SU-DHL-6 (cell line): ENCODE data around the gene CDKL1.

ENCODE experiments used
- H2AFZ ChIP-seq: fragments of 200-600 bp; sonication (generic); 2 replicates; pipeline ENCODE4 v1.6.1; 2014; ENCODE audit warnings: low read depth, mild to moderate bottlenecking, moderate library complexity, mixed read lengths, antibody characterized with exemption, low read length; ENCODE audit not compliant: severe bottlenecking
- H3F3A ChIP-seq: fragments of 200-600 bp; shearing (Covaris generic); 2 replicates; pipeline ENCODE4 v1.6.0; 2016; ENCODE audit warnings: antibody characterized with exemption, mild to moderate bottlenecking; ENCODE audit not compliant: insufficient read depth
- H3K27ac ChIP-seq: fragments of 200-600 bp; sonication (generic); 2 replicates; pipeline ENCODE4 v1.5.1; 2016; ENCODE audit warnings: low read depth, mild to moderate bottlenecking, low read length, moderate library complexity, mixed read lengths
- H3K27me3 ChIP-seq: fragments of 200-600 bp; sonication (generic), shearing (Covaris generic); 2 replicates; pipeline ENCODE4 v1.6.0; 2014; ENCODE audit warnings: mild to moderate bottlenecking, low read length
- H3K36me3 ChIP-seq: fragments of 200-600 bp; sonication (generic); 2 replicates; pipeline ENCODE4 v1.6.1; 2014; ENCODE audit warnings: mild to moderate bottlenecking, low read length, mixed read lengths
- H3K4me2 ChIP-seq: fragments of 300-600, 200-600 bp; shearing (Covaris generic), sonication (generic); 2 replicates; pipeline ENCODE4 v1.6.0; 2014; ENCODE audit warnings: low read length, low read depth, mild to moderate bottlenecking; ENCODE audit not compliant: poor library complexity, severe bottlenecking
- H3K4me3 ChIP-seq: fragments of 200-600 bp; sonication (generic); 2 replicates; pipeline ENCODE4 v1.5.1; 2014; ENCODE audit warnings: antibody characterized with exemption, low read length, mild to moderate bottlenecking, mixed read lengths; ENCODE audit not compliant: insufficient read depth, poor library complexity, severe bottlenecking
- H3K79me2 ChIP-seq: fragments of 200-600 bp; sonication (generic); 2 replicates; pipeline ENCODE4 v1.6.1; 2014; ENCODE audit warnings: mild to moderate bottlenecking, low read length, moderate library complexity; ENCODE audit not compliant: insufficient read depth
- H3K9ac ChIP-seq: fragments of 200-600 bp; sonication (generic); 2 replicates; pipeline ENCODE4 v1.7.0; 2014; ENCODE audit warnings: mild to moderate bottlenecking, low read length
- H3K9me2 ChIP-seq: fragments of 200-600 bp; sonication (generic); replicated peaks from 2 replicates; pipeline ENCODE4 v1.6.1; 2014; ENCODE audit warnings: low read length; ENCODE audit not compliant: insufficient read depth
- H3K9me3 ChIP-seq: fragments of 200-600 bp; sonication (generic); 2 replicates; pipeline ENCODE4 v1.6.1; 2014; ENCODE audit warnings: low read length, mixed read lengths; ENCODE audit not compliant: insufficient read depth
- H4K20me1 ChIP-seq: fragments of 200-600 bp; sonication (generic); 2 replicates; pipeline ENCODE4 v1.6.1; 2014; ENCODE audit warnings: low read depth, mild to moderate bottlenecking, antibody characterized with exemption, low read length, moderate library complexity, mixed read lengths
- EZH2phosphoT487 ChIP-seq: fragments of 200-600 bp; sonication (generic), shearing (Covaris generic); conservative IDR thresholded peaks from 2 replicates; pipeline ENCODE4 v1.6.1; 2018; ENCODE audit warnings: mild to moderate bottlenecking, antibody characterized with exemption, low read length, moderate library complexity, mixed read lengths
- TF ChIP-seq, protein P1 (sequence below): fragments of 200-600 bp; sonication (generic); IDR thresholded peaks from one replicate; pipeline ENCODE4 v1.5.1; 2017; ENCODE audit warnings: antibody characterized with exemption, mild to moderate bottlenecking, low read length, moderate library complexity; ENCODE audit not compliant: insufficient read depth, poor library complexity, severe bottlenecking

The CDKL1 gene

DNA sequence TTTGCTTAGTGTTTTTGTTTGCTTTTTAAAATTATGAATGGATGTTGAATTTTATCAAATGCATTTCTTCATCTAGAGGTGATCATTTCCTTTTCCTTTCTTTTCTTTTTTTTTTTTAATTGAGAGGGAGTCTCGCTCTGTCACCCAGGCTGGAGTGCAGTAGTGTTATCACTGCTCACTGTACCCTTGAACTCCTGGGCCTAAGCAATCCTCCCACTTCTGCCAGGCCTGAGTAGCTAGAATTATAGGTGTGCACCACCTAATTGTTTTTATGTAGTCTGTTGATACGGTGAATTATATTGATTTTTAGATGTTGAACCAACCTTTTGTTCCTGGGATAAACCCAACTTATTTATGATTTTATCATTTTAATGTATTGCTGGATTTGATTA, 1.5 kb upstream of the CDKL1 start:
- Histone ChIP-seq H3K9ac (no peak overlapping the region), H2AFZ (no peak overlapping the region), H3K4me2 (no peak overlapping the region), H3K27ac (no peak overlapping the region), H3K9me2 (no peaks in the 10 kb centered on the region), H3K9me3 (no peaks in the 10 kb centered on the region), H3F3A (peaks cover 7% of the 10 kb centered on the region; the same call in 1 of the 2 replicates), H3K36me3 (no peaks in the 10 kb centered on the region), H3K79me2 (no peaks in the 10 kb centered on the region), H3K4me3 (no peak overlapping the region), H4K20me1 (no peaks in the 10 kb centered on the region), H3K27me3 (no peaks in the 10 kb centered on the region)
- no peak for TF ChIP-seq EZH2phosphoT487
- TF ChIP-seq, protein P1, sequence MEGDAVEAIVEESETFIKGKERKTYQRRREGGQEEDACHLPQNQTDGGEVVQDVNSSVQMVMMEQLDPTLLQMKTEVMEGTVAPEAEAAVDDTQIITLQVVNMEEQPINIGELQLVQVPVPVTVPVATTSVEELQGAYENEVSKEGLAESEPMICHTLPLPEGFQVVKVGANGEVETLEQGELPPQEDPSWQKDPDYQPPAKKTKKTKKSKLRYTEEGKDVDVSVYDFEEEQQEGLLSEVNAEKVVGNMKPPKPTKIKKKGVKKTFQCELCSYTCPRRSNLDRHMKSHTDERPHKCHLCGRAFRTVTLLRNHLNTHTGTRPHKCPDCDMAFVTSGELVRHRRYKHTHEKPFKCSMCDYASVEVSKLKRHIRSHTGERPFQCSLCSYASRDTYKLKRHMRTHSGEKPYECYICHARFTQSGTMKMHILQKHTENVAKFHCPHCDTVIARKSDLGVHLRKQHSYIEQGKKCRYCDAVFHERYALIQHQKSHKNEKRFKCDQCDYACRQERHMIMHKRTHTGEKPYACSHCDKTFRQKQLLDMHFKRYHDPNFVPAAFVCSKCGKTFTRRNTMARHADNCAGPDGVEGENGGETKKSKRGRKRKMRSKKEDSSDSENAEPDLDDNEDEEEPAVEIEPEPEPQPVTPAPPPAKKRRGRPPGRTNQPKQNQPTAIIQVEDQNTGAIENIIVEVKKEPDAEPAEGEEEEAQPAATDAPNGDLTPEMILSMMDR: no peak

DNA sequence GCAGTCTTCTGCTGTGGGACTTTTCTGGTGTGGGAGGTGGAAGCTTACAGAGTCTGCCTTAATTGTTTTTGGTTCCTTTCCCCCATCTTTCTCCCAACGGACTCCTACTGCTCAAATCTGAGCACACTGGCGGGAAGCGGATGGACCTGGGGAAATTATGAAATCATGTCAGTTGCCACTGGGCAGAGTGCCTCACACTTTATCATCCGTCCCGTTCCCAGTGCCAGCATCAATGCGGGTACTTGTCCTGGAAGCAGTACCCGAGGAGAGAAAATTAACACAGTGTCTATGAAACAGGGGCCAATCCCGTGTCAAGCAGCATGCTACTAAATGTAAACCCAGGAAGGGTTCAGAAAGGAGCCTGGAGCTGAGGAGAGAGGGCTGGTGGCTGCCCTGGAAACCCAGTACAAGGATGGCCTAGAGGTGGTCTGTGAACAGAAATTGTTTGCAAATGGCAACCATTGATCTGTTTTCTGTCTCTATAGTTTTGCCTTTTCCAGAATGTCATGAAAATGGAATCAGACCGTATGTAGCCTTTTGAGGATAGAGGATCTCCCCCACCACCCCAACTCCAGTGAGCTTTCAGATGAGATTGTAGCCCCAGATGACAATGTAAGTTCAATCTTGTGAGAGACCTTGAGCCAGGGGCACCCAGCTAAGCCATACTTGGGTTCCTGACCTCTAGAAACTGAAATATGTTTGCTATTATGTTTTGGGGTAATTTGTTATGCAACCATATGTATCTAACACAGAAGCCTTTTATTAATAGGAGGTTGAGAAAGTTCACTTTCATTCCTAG, 908 bp upstream of the CDKL1 start:
- Histone ChIP-seq H3K27me3 (no peaks in the 10 kb centered on the region), H3F3A (peaks cover 7% of the 10 kb centered on the region; the same call in 1 of the 2 replicates), H3K27ac (no peak overlapping the region), H3K9me3 (no peaks in the 10 kb centered on the region), H3K9ac (no peak overlapping the region), H3K9me2 (no peaks in the 10 kb centered on the region), H3K4me2 (peak overlapping the region; percentile 58), H2AFZ (peak overlapping the region; percentile 88), H3K36me3 (no peaks in the 10 kb centered on the region), H3K79me2 (no peaks in the 10 kb centered on the region), H3K4me3 (no peak overlapping the region), H4K20me1 (no peaks in the 10 kb centered on the region)
- TF ChIP-seq, protein P1: no peak
- no peak for TF ChIP-seq EZH2phosphoT487

DNA sequence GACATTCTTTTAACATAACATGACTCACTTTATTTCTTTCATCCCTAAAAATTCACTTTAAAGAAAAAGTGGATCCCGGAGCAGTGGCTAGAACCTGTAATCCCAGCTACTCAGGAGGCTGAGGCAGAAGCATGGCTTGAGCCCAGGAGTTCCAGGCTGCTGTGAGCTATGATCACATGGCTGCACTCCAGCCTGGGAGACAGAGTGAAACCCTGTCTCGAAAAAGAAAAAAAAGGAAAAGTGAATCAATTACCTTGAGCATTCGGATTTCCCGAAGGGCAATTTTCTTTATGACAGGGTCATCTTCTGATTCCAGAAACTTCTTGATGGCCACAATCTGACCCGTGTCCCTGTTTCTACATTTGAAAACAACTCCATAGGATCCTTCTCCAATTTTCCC, 1.2 kb downstream of the CDKL1 start:
- Histone ChIP-seq H3K9me3 (no peaks in the 10 kb centered on the region), H4K20me1 (no peaks in the 10 kb centered on the region), H3F3A (peaks cover 7% of the 10 kb centered on the region; the same call in 1 of the 2 replicates), H3K4me2 (no peak overlapping the region), H3K9ac (no peak overlapping the region), H3K36me3 (no peaks in the 10 kb centered on the region), H3K4me3 (no peak overlapping the region), H3K9me2 (no peaks in the 10 kb centered on the region), H3K27ac (no peak overlapping the region), H3K79me2 (no peaks in the 10 kb centered on the region), H3K27me3 (no peaks in the 10 kb centered on the region), H2AFZ (no peak overlapping the region)
- no peak for TF ChIP-seq EZH2phosphoT487
- TF ChIP-seq, protein P1: no peak
